ENCODE results near the gene MARCO. TPM values are rescaled to one million over a fixed set of nuclear protein-coding genes. Genes with fewer than 3 reads are reported as not detected.

The MARCO gene
- total RNA-seq, 2 experiments from 2014 or later: not detected

GRCh38 chr2:119012345-119013301 lies 70.6 kb downstream of the MARCO start:
- intact Hi-C loops (cut with micrococcal nuclease): loop anchor here (10.0 kb wide), 1 partner anchor 162 kb away; no protein-coding TSS in a partner anchor
- ChIA-PET POLR2A (no interaction called here), CTCF (interaction anchor here (0.7 to 2.1 kb wide), 3 partner anchors 131 to 252 kb away, joined by 3 to 7 read pairs (median 5); no protein-coding TSS in a partner anchor)
- H3K27me3 Mint-ChIP-seq: peaks cover 27% of the 10 kb centered on the region
- no peak for ATAC-seq
- H3K9me3 Mint-ChIP-seq: no peaks in the 10 kb centered on the region
- no peak overlapping the region for H3K27ac Mint-ChIP-seq
- no peak for DNase-seq
- H3K36me3 Mint-ChIP-seq (ENCODE audit: low read depth): no peaks in the 10 kb centered on the region
- no peaks in the 10 kb centered on the region for H3K4me1 Mint-ChIP-seq (ENCODE audit: low read depth)
- no peak overlapping the region for H3K4me3 Mint-ChIP-seq
- TF ChIP-seq, protein P1, sequence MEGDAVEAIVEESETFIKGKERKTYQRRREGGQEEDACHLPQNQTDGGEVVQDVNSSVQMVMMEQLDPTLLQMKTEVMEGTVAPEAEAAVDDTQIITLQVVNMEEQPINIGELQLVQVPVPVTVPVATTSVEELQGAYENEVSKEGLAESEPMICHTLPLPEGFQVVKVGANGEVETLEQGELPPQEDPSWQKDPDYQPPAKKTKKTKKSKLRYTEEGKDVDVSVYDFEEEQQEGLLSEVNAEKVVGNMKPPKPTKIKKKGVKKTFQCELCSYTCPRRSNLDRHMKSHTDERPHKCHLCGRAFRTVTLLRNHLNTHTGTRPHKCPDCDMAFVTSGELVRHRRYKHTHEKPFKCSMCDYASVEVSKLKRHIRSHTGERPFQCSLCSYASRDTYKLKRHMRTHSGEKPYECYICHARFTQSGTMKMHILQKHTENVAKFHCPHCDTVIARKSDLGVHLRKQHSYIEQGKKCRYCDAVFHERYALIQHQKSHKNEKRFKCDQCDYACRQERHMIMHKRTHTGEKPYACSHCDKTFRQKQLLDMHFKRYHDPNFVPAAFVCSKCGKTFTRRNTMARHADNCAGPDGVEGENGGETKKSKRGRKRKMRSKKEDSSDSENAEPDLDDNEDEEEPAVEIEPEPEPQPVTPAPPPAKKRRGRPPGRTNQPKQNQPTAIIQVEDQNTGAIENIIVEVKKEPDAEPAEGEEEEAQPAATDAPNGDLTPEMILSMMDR (IDR thresholded peaks at IDR 0.05): no peak

DNA sequence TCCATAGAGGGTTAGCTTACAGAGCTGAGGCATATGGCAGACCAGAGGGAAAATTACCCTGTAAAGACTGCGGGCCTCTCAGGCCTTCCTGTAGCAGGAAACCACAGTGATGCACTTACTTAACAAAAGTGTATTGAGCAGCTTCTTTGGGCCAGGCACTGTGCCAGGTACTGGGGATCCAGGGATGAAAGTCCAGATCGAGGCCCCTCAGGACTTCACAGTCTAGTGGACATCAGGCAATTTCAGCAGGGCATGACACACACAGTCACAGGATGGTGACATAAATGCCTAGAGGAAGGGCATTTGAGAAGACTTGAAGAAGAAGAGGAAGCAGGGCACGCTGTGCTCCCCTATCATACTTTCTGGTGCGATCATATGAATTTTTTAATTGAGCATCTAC lies 71.7 kb downstream of the MARCO start:
- no peaks in the 10 kb centered on the region for H3K36me3 Mint-ChIP-seq (ENCODE audit: low read depth)
- ChIA-PET POLR2A (no interaction called here), CTCF (interaction anchor here (2.1 kb wide), 1 partner anchor 132 kb away, joined by 7 read pairs; no protein-coding TSS in a partner anchor)
- no peak overlapping the region for H3K4me3 Mint-ChIP-seq
- no peaks in the 10 kb centered on the region for H3K4me1 Mint-ChIP-seq (ENCODE audit: low read depth)
- H3K27me3 Mint-ChIP-seq: peaks cover 23% of the 10 kb centered on the region
- ATAC-seq (no peak), DNase-seq (no peak)
- intact Hi-C loops (cut with micrococcal nuclease): loop anchor here (10.0 kb wide), 1 partner anchor 161 kb away; no protein-coding TSS in a partner anchor
- H3K27ac Mint-ChIP-seq: no peak overlapping the region
- H3K9me3 Mint-ChIP-seq: no peaks in the 10 kb centered on the region
- TF ChIP-seq, protein P1 (IDR thresholded peaks at IDR 0.05): no peak

DNA sequence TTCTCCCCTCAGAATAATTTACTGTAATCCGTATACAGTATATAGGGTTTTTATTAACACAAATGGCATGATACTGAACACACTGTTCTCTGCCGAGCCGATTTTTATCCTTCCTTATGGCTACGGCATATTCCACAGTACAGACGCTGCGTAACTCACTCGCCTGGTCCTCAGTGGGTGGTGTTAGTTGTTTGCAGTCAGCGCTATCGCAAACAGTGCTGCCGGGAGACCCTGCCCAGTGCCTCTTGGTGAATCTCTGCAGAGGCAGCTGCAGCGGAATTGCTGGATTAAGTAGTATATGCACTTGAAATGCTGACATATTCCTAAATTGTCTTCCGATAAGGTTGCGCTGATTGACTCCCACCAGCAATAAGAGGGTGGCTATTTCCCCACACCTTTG lies 73.9 kb downstream of the MARCO start:
- H3K4me1 Mint-ChIP-seq (ENCODE audit: low read depth): no peaks in the 10 kb centered on the region
- ATAC-seq (no peak), DNase-seq (no peak)
- TF ChIP-seq, protein P1 (IDR thresholded peaks at IDR 0.05): no peak
- ChIA-PET POLR2A (no interaction called here), CTCF (interaction anchor here (1.5 kb wide), 1 partner anchor 11 kb away, joined by 3 read pairs; no protein-coding TSS in a partner anchor)
- no peaks in the 10 kb centered on the region for H3K36me3 Mint-ChIP-seq (ENCODE audit: low read depth)
- no peaks in the 10 kb centered on the region for H3K9me3 Mint-ChIP-seq
- intact Hi-C loops (cut with micrococcal nuclease): loop anchor here (10.0 kb wide), 1 partner anchor 159 kb away; no protein-coding TSS in a partner anchor
- H3K27me3 Mint-ChIP-seq: peaks cover 9% of the 10 kb centered on the region
- no peak overlapping the region for H3K27ac Mint-ChIP-seq
- no peak overlapping the region for H3K4me3 Mint-ChIP-seq

DNA sequence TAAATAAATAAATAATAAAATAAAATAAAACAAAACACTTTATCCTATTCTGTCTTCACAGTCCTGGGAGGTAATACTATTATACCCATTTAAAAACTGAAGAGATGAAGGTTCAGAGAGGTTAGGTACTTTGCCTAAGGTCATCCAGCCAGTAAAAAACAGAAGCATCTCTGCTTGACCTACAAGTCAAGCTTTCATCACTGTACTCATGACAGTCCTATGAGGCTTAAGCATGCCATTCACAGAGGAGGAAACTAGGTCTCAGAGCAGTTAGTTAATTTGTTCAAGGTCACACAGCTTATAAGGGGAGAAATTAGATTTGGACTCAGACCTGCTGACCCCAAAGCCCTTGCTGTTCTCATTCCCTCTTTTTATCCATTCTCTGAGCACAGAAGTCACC lies 77.5 kb downstream of the MARCO start:
- H3K27ac Mint-ChIP-seq: no peak overlapping the region
- intact Hi-C loops (cut with micrococcal nuclease): loop anchor here (10.0 kb wide), 1 partner anchor 155 kb away; no protein-coding TSS in a partner anchor

More for the DNA sequence above, 77.5 kb downstream of the MARCO start:
- H3K4me1 Mint-ChIP-seq (ENCODE audit: low read depth): no peaks in the 10 kb centered on the region
- TF ChIP-seq, protein P1 (IDR thresholded peaks at IDR 0.05): no peak
- DNase-seq (no peak), ATAC-seq (no peak)
- no peak overlapping the region for H3K4me3 Mint-ChIP-seq
- no peaks in the 10 kb centered on the region for H3K9me3 Mint-ChIP-seq
- CTCF ChIA-PET: no interaction called here
- H3K27me3 Mint-ChIP-seq: no peaks in the 10 kb centered on the region
- no peaks in the 10 kb centered on the region for H3K36me3 Mint-ChIP-seq (ENCODE audit: low read depth)
- POLR2A ChIA-PET: no interaction called here

All from activated CD8-positive, alpha-beta T cell treated with anti-CD3 and anti-CD28 coated beads for 36 hours (primary cell).